GM21447 (cell line): Measurements from ENCODE around the gene POLR2C.
"Not testable (repeated sequence)": the region's sequence is repeated elsewhere in the genome, so short reads cannot be mapped to it uniquely, and the experiment has no call there.

ENCODE experiments used
- ATAC-seq: cut with Tn5 transposase; IDR thresholded peaks from one replicate; pipeline ENCODE4 v1.9.1; 2021; ENCODE audit not compliant: unreplicated experiment

Gene POLR2C

DNA sequence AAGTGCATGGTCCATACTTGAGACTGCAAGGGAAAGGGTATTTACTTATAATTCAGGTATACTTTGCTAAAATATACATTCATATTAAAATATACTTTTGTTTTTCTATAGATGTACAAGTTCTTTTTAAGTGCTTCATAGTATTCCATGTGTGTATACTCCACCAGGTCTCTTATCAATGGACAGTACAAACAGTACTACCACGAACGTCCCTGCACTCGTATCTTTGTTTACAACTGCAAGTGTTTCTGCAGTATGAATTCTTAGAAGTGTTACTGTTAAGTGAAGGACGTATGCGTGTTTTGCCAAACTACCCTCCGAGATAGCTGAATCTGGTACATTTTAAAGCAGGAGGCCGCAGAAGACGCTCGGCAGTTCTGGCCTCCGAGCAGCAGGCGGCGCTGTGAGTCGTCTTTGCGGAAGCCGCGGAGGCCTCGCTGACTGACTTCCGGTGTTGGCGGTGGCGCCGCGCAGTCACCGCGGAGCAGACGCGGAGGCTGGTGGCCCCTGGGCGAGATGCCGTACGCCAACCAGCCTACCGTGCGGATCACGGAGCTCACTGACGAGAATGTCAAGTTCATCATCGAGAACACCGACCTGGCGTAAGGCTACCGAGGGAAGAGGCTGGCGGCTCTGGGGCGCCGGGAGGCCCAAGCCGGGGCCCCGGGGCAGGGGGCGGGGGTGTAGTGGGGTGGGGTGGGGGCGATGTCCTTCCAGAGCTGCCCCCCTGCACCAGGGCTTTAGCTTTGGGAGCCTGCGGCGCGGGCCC lies at the start of gene POLR2C:
Gene POLR2C (plus strand): TSS at position 471 of the 769 bp plus-strand sequence. CDS start 46 bp downstream, at position 517.
- peak; percentile 82 for ATAC-seq

DNA sequence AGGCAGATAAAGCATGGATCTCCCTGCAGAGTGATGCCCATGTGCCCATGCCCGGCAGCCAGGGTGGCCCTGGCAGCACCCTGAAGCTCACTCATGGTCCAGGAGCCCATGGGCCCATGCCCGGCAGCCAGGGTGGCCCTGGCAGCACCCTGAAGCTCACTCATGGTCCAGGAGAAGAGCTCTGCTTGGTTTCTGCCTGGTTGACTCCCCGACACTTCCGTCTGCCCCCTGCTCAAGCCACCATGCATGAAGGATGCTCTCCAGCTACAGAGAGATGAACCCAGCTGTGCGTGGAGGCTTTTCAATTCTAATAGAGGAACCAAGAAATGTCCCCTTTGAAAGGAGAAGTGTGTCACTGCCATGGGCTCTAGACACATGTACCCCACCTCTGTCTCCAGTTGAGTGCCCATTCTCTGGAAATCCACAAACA lies 49.2 kb upstream of the POLR2C start:
- ATAC-seq: peak; percentile 64

DNA sequence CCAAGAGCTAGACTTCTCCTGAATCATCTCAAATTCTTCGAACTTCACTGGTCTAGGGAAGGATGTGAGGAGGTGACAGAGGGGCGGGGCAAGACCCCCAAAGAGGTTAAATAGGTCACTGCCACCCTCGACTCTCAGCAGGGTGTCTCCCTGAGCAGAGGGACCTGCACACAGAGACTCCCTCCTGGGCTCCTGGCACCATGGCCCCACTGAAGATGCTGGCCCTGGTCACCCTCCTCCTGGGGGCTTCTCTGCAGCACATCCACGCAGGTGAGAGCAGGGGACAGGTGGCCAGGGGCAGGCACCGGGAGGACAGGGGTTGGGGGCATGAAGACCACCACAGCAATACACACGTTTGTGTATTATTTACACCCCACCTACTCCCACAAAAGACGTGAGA lies 48.7 kb upstream of the POLR2C start:
- ATAC-seq: no peak

DNA sequence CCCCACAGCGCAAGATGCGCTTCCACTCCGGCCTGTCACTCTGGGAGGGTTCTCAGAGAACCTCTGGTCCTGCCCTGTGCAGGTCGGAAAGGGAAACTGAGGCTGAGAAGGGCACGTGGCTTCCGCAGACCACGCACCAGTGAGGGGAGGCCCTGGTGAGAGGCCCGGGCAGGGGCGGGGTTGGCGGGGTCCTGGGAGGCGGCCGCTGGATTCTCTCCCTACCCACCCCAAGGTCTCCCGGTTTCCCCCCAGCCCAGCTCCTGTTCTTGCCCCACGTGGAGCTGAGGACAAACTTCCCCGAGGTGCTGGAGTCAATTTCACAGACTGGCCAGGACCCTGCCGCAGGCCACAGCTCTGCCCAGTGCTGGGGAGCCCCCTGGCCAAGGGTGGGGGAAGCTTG lies 46.4 kb upstream of the POLR2C start:
- ATAC-seq: no peak

DNA sequence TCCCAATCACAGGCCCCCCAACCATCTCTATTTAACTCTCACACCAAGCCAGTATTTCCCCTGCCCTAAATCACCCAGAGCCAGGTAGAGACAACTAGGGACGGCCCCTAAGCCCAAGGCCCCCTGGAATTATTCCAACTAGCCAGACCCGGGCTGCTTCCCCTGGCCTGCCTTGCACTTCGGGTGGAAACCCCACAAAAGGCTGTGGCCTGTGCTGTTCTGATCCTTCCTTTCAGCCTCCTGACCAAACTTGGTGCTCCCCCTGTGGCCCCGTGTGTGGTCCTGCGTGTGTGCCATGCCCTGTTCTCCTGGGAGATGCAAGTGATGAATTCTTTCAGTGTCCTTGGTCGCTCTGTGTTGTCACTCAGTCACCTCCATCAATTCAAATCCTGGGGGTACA lies 43.0 kb upstream of the POLR2C start:
- no peak for ATAC-seq

DNA sequence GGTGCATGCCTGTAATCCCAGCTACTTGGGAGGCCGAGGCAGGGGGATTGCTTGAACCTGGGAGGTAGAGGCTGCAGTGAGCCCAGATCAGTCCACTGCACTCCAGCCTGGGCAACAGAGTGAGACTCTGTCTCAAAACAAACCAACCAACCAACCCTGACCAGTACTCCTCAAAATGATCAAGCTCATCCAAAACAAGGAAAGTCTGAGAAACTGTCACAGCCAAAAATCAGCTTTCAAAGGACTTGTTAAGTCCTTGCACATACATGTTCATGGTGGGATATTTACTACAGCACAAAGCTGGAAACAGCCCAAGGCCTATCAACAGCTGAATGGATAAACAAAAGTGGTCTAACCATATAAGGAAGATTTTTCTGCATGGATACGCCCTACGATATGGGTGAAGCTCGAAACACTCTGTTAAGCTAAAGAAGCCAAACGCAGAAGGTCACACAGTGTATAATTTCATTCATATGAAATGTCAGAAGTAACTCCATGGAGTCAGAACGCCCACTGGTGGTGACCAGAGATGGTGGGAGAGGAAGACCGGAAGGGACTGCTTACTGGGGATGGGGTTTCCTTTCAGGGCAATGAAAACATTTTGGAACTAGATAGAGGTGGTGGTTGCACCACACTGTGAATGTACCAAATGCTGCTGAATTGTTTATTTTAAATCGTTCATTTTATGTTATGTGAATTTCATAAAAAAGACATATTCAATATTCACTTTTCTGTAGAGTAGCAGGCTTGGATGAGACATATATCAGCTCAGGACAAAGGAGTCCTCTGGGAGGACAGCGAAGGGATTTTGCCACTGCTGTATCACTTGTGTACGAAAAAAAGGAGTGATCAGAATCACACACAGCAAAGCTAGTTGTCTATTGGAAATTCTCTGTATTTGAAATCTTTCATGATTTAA lies 40.2 kb upstream of the POLR2C start:
- ATAC-seq: no peak

DNA sequence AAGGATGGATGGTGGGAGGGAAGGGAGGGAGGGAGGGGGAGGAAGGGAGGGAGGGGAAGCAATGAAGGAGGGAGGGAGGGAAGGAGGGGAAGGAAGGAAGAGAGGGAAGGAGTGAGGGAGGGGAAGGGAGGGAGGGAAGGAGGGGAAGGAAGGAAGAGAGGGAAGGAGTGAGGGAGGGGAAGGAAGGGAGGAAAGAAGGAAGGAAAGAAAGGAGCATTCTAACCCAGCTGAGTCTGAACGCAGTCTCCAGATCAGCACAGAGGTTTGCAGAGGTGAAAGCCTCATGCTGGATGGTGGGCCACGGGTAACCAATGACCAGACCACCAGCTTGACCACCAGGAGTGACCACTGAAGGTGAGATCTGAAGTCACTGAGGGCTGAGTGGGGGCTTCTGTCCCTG lies 39.3 kb upstream of the POLR2C start:
- ATAC-seq: no peak

DNA sequence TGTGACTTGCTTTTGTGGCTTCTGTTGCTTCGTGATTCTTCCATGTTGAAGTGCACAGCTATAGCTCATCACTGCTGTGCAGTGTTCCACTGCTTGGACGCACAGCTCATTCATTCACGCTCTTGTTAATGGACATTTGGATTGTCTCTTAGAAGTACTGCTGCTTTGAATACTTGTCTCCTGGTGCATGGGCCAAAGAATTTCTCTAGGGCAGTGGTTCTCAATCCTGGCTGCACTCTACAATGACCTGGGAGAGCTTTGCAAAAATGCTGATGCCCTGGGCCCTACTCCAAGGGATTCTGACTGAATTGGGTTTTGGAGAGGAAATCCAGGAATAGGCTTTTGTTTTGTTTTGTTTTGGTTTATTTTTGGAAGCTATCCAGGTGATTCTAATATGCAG lies 37.9 kb upstream of the POLR2C start:
- no peak for ATAC-seq

DNA sequence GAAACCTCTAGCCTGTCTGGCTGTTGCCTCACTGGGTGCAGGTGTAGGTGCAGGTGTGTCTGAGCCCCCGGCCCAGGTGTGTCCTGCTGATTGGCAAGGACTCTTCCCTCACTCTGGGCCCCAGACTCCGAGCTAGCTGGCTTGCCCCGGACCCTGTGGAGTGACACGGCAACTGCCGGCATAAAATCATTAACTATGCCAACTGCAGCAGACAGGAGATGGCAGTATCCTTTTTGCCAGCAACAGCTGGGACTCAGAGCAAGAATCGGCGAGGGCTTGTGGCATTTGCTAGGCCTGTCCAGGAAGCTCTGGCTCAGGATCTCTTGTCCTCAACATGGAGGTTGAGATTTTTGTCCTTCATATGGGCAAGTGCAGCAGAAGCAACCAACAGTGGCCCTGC lies 36.1 kb upstream of the POLR2C start:
- no peak for ATAC-seq

DNA sequence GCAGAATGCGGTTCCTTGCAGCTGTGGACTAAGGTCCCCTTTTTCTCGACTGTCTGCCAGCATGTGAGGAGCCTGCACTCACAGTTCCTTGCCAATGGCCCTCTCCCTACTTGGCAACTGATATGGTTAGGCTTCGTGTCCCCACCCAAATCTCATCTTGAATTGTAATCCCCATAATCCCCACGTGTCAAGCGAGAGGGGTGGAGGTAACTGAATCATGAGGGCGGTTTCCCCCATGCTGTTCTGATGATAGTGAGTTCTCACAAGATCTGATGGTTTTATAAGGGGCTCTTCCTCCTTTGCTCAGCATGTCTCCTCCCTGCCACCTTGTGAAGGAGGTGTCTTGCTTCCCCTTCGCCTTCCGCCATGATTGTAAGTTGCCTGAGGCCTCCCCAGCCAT lies 35.2 kb upstream of the POLR2C start:
- ATAC-seq: no peak

DNA sequence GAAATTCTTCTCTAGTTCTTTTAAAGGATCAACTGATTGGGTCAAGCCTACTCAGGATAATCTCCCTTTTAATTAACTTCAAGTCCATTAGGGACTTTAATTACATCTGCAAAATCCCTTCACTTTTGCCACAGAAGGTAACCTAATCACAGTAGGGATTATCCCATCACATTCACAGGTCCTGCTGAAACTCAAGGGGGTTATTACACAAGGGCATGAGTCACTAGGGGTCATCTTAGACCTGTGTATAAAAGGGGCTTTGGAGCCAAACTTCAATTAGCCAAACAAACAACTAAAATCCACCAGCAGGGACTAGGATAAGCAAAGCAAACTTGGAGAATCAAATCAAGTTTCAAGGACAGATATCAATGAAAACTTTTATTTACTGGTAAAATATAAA lies 34.7 kb upstream of the POLR2C start:
- no peak for ATAC-seq

DNA sequence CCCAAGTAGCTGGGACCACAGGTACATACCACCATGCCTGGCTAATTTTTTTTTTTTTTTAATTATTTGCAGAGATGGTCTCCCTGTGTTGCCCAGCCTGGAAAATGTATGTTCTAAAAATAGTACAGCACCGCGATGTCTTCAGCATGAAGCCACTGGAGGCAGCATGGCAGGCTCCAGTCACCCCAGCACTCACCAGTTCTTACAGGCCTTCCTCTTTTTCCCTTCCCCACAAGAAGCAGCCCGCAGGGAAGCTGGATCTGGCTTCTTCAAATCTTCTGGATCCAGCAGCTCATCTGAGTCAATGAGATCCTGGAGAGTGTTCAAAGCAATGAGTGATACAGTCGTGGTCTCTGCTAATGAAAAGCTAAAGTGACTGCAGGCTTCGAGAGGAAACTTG lies 31.5 kb upstream of the POLR2C start:
- ATAC-seq: no peak

DNA sequence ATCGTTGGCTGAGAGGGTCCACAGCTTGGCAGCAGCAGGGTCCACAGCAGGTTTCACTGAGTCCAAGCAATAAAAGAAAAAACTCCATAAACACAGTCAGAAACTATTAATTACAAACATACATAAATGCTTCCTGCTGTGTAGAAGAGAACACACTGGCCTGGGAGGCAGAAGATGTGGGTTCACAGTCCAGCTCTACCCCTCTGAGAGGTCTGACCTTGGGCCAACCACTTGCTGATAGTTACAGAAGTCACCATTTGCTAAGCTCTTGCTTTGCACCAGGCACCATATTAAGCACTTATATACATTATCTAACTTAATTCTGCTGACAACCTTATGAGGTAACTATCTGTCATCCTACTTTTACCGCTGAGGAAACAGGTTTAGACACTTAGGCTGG lies 30.0 kb upstream of the POLR2C start:
- no peak for ATAC-seq

DNA sequence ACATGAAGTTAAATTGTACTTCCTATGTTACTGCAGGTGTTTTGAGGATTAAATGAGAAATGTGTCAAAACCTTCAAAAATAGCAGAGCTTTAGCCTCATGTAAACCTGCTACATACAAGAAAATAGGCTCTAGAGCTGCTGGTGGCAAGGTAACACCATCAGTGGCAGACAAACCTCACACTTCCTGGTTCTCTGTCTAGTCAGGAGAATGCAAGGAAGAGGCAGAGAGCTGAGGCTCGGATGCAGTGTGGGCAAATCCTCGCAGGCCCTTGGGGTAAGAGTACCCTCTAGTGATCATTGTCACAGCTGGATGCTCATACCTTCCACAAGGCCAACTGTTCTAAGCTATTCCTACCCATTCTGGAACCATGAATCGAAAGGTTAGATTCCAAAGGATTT lies 29.5 kb upstream of the POLR2C start:
- no peak for ATAC-seq

DNA sequence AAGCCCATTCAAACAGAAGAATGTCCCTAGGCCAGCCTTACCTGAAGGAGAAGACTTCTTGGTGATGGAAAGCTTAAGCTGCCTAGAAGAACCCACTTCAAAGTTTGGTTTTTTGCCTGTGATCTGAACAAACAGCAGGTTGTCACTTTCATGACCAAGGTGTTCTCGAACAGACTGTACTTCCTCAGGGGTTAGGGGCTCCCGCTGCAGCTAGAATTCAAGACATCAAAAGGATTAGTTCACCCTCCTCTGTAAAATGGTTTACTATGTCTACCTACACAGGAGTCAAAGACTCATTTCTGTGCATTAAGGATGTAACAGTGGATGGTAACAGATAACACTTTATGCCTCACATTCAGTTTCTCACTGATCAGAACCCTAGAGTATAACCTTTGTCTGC lies 28.5 kb upstream of the POLR2C start:
- no peak for ATAC-seq

DNA sequence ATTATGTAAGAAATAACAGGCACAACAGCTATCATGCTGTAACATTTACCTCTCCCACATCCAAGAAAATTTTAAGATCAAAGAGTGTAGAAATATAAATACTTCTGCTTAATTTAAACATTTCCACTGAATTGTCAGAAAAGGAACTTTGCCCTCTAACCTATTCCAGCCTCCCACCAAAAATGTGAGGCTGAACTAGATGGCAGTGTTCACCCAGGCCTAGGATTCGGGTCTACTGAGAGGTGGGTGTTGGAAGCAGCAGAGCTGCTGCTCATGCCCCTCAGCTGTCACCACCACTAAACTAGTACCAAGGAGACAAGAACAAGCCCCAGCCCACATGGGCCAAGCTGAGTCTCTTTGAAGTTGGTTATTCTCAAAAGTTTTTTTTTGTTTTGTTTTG lies 26.6 kb upstream of the POLR2C start:
- no peak for ATAC-seq

DNA sequence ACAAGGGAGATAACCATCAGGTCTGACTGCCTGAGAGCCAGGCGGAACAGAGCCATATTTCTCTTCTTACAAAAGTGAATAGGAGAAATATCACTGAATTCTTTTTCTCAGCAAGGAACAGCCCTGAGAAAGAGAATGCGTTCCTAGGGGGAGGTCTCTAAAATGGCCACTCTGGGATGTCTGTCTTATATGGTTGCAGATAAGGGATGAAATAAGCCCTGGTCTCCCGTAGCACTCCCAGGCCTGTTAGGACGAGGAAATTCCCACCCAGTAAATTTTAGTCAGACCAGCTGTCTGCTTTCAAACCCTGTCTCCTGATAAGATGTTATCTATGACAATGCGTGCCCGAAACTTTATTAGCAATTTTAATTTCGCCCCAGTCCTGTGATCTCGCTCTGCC lies 22.5 kb upstream of the POLR2C start:
- not testable (repeated sequence) for ATAC-seq

DNA sequence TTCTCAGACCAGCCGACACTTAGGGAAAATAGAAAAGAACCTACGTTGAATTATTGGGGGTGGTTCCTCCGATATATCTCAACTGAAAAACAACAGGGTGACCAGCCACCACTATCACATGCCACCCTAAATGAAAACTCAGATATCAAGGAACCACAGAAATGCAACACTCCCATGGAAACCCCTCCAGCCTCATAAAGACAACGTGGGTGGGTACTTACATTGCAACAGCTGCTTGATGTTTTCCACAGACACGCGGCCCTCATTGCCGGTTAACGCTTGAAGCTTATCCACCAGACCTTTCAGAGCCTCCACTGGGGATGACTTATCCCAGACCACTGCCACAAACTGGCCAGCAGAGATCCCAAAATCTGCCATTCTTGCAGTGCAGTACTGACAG lies 21.9 kb upstream of the POLR2C start:
- not testable (repeated sequence) for ATAC-seq

DNA sequence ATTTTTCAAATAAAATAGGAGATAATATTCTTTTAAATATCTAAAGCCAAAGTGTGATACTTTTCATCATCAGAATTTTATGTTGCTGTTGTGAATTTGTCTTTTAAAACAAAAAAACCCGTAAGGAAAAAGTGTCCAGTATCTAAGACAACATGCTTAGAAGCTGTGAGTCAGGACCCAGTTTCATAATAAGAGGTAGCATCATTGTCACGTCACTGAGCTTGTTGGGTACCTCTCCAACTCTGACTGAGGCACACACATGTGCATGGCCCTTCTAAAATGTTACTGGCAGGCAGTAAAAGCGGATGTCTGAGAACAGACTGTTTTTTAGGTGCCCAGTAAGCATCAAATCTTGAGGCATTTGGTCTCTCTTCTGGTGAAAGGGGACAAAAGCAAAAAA lies 17.8 kb upstream of the POLR2C start:
- no peak for ATAC-seq

DNA sequence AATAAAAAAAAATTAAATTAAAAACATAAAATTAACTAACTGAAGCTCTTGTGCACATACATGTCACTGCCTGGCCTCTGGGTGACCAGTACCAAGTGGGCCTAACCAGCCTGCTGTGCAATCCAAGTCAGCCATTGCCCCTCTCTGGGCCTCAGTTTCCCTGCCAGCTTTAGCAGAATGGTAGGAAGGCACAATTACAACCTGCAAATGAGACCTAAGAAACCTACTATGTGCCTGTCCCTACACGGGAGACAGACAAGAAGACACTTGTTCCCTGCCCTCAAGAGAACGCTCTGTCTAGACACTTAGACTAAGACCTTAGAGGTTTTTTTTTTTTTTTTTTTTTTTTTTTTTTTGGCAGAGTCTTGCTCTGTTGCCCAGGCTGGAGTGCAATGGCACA lies 17.0 kb upstream of the POLR2C start:
- ATAC-seq: no peak

DNA sequence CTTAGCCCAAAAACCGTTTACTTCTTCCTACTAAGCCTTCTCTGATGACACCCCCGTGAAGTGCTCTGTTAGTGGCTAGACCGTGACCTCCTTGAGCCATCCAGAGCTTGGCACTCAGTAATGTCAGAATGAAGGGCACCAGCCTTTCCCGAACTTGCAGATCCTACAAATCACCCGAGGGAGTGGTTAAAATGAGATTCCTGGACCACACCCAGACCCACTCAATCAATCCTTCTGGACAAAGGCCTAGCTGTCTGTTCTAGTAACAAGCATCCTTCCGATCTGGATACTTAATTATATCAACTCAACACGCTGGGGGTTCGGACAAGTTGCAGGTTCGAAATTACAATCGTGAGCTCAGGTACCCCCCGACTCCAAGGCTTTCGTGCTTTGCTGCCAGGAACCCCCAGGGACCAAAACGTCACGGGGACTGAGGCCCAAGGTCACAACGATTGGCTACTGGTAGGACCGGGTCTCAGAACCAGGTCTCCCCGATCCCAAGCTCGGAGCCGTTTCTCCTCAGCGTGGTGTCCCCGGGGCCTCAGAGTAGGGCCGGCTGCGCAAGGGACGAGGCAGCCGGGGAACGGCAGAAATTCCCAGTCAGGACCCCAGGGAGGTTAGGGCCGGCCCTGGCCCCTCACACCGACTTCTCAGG lies 15.8 kb upstream of the POLR2C start:
- ATAC-seq: peak; percentile 36
